ENCODE results near the gene ACBD5. TPM values are rescaled to one million over a fixed set of nuclear protein-coding genes. Genes with fewer than 3 reads are reported as not detected.
A peak's percentile ranks its signal among the peaks of the same experiment; 100 is the strongest.
"Not testable (repeated sequence)": the region's sequence is repeated elsewhere in the genome, so short reads cannot be mapped to it uniquely, and the experiment has no call there.

Gene ACBD5
- total RNA-seq, 1 donor from 2014 or later, result 21.3 TPM

GRCh38 chr10:27188897-27189296, 51.7 kb downstream of the ACBD5 start:
- DNase-seq (ENCODE audit: low spot score, unreplicated experiment), result no peak
- Mint-ChIP-seq H3K9me3 (ENCODE audit: low read depth) (no peaks in the 10 kb centered on the region), H3K4me1 (ENCODE audit: low read depth) (no peaks in the 10 kb centered on the region), H3K36me3 (ENCODE audit: insufficient read depth) (peaks cover 6% of the 10 kb centered on the region), H3K27me3 (no peaks in the 10 kb centered on the region), H3K27ac (no peak overlapping the region), H3K4me3 (ENCODE audit: low read depth) (no peak overlapping the region)
- no peak for TF ChIP-seq CTCF (IDR thresholded peaks at IDR 0.05; ENCODE audit: unreplicated experiment)

DNA sequence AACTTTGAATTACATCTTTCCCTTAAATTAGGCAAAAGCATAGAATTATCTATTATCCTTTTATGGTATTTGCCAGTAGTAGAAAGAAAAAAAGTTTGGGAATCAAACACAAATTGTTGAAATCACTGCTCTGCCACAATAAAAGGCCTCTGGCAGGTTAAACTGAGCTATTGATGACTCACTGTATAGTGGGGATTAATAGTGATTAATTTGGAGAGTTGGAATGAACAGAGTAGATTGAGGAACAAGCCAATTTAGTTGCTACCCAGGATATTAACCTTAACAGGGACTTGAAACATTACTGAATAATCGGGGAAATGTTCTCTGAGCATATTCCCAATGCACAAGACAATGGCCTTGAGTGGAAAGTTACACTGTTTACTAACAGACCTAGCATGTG, 52.3 kb downstream of the ACBD5 start:
- Mint-ChIP-seq H3K4me1 (ENCODE audit: low read depth) (no peaks in the 10 kb centered on the region), H3K36me3 (ENCODE audit: insufficient read depth) (peaks cover 7% of the 10 kb centered on the region), H3K9me3 (ENCODE audit: low read depth) (no peaks in the 10 kb centered on the region), H3K27me3 (no peaks in the 10 kb centered on the region), H3K27ac (no peak overlapping the region), H3K4me3 (ENCODE audit: low read depth) (no peak overlapping the region)
- TF ChIP-seq CTCF (IDR thresholded peaks at IDR 0.05; ENCODE audit: unreplicated experiment), result no peak
- DNase-seq (ENCODE audit: low spot score, unreplicated experiment), result no peak

DNA sequence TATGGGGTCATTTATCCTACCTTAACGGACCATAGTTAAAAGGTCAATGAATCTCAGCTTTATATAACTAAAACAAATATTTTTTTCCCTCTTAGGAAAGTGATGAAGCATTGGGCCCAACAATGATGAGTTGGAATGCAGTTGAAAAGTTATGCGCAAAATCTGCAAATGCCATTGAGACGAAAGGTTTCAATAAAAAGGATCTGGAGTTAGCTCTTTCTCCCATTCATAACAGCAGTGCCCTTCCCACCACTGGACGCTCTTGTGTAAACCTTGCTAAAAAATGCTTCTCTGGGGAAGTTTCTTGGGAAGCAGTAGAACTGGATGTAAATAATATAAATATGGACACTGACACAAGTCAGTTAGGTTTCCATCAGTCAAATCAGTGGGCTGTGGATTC, 70.7 kb downstream of the ACBD5 start:
- Mint-ChIP-seq H3K27me3 (no peaks in the 10 kb centered on the region), H3K27ac (no peak overlapping the region), H3K9me3 (ENCODE audit: low read depth) (no peaks in the 10 kb centered on the region), H3K4me3 (ENCODE audit: low read depth) (no peak overlapping the region), H3K36me3 (ENCODE audit: insufficient read depth) (peaks cover 9% of the 10 kb centered on the region), H3K4me1 (ENCODE audit: low read depth) (no peaks in the 10 kb centered on the region)
- TF ChIP-seq CTCF (IDR thresholded peaks at IDR 0.05; ENCODE audit: unreplicated experiment), result no peak
- DNase-seq (ENCODE audit: low spot score, unreplicated experiment), result no peak

DNA sequence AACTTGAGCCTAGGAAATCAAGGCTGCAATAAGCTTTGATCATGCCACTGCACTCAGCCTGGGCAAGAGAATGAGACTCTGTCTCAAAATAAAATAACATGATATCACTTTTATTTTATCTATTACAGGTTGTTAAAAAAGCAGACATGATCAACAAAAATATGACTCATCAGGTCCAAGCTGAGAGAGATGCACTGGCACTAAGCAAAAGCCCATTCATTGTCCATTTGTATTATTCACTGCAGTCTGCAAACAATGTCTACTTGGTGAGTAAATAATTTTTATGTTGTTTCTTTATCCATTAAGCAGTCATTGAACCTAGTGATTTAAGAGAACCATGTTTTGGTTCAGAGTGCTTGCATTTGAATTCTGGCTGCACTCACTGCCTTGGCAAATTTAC, 82.2 kb downstream of the ACBD5 start:
- Mint-ChIP-seq H3K4me3 (ENCODE audit: low read depth) (no peak overlapping the region), H3K4me1 (ENCODE audit: low read depth) (peaks cover 15% of the 10 kb centered on the region), H3K36me3 (ENCODE audit: insufficient read depth) (peaks cover 3% of the 10 kb centered on the region)

GRCh38 chr10:27157150-27157549, 83.4 kb downstream of the ACBD5 start:
- DNase-seq (ENCODE audit: low spot score, unreplicated experiment), result no peak
- no peaks in the 10 kb centered on the region for H3K27me3 Mint-ChIP-seq
- no peak for TF ChIP-seq CTCF (IDR thresholded peaks at IDR 0.05; ENCODE audit: unreplicated experiment)
- peak overlapping the region; percentile 100 for H3K27ac Mint-ChIP-seq
- H3K9me3 Mint-ChIP-seq (ENCODE audit: low read depth), result no peaks in the 10 kb centered on the region
- peak overlapping the region; percentile 100 for H3K4me3 Mint-ChIP-seq (ENCODE audit: low read depth)
- peaks cover 8% of the 10 kb centered on the region for H3K36me3 Mint-ChIP-seq (ENCODE audit: insufficient read depth)
- peaks cover 24% of the 10 kb centered on the region for H3K4me1 Mint-ChIP-seq (ENCODE audit: low read depth)

More for the DNA sequence above, 82.2 kb downstream of the ACBD5 start:
- TF ChIP-seq CTCF (IDR thresholded peaks at IDR 0.05; ENCODE audit: unreplicated experiment), result no peak
- no peak for DNase-seq (ENCODE audit: low spot score, unreplicated experiment)
- Mint-ChIP-seq H3K27ac (peak overlapping the region; percentile 22), H3K9me3 (ENCODE audit: low read depth) (no peaks in the 10 kb centered on the region), H3K27me3 (no peaks in the 10 kb centered on the region)

- H3K4me1 Mint-ChIP-seq (ENCODE audit: low read depth), result peaks cover 25% of the 10 kb centered on the region
- not testable (repeated sequence) for H3K9me3 Mint-ChIP-seq (ENCODE audit: low read depth); DNase-seq (ENCODE audit: low spot score, unreplicated experiment); H3K27me3 Mint-ChIP-seq; H3K36me3 Mint-ChIP-seq (ENCODE audit: insufficient read depth)
- peak overlapping the region; percentile 100 for H3K27ac Mint-ChIP-seq
- H3K4me3 Mint-ChIP-seq (ENCODE audit: low read depth), result peak overlapping the region; percentile 100
Observed at GRCh38 chr10:27156566-27156965, 84.0 kb downstream of the ACBD5 start.

Data from progenitor cell of endocrine pancreas (in vitro differentiated cells).